Spleen (tissue), 11 donors: Measurements from ENCODE around the gene ST7L. TPM values are rescaled to one million over a fixed set of nuclear protein-coding genes. Genes with fewer than 3 reads are reported as not detected.

Experiments used
- DNase-seq: peaks from one replicate; pipeline ENCODE4 v3.0.0-alpha.2; 2020
- H3K27ac ChIP-seq, 8 donors: fragments of 200-600 bp; sonication (generic) in 7 of 8; 1 replicate in 4 of 8; 2 replicates in 4 of 8; pipeline versions ENCODE4 v1.5.0 to v1.8.0; 2016 to 2021; ENCODE audit warnings: inconsistent platforms in 4 of 8, mild to moderate bottlenecking in 4 of 8, moderate library complexity in 1 of 8
- H3K27me3 ChIP-seq, 7 donors: fragments of 200-600 bp; sonication (generic) in 6 of 7; replicated peaks in 1 of 7; 1 replicate in 4 of 7; 2 replicates in 3 of 7; pipeline versions ENCODE4 v1.5.0 to v1.8.0; 2016 to 2021; ENCODE audit warnings: inconsistent platforms in 3 of 7, mild to moderate bottlenecking in 1 of 7
- H3K36me3 ChIP-seq, 6 donors: fragments of 200-600 bp; sonication (generic) in 5 of 6; 1 replicate in 4 of 6; 2 replicates in 2 of 6; pipeline versions ENCODE4 v1.5.0 to v1.8.0; 2016 to 2021; ENCODE audit warnings: inconsistent platforms in 2 of 6
- H3K4me1 ChIP-seq, 6 donors: fragments of 200-600 bp; sonication (generic) in 5 of 6; 1 replicate in 3 of 6; 2 replicates in 3 of 6; pipeline versions ENCODE4 v1.5.0 to v1.8.0; 2016 to 2021; ENCODE audit warnings: inconsistent platforms in 3 of 6
- H3K4me3 ChIP-seq, 8 donors: fragments of 200-600 bp; sonication (generic) in 7 of 8; 1 replicate in 4 of 8; 2 replicates in 4 of 8; pipeline versions ENCODE4 v1.5.0 to v1.8.0; 2016 to 2021; ENCODE audit warnings: inconsistent platforms in 4 of 8, mild to moderate bottlenecking in 4 of 8, moderate library complexity in 2 of 8
- H3K9me3 ChIP-seq, 8 donors: fragments of 200-600 bp; sonication (generic) in 7 of 8; 1 replicate in 4 of 8; 2 replicates in 4 of 8; pipeline versions ENCODE4 v1.5.0 to v1.8.0; 2016 to 2021; ENCODE audit warnings: inconsistent platforms in 4 of 8
- CTCF ChIP-seq, 11 experiments: fragments of 200-600 bp in 7 of 11; fragments of 450-650 bp in 4 of 11; sonication (generic) in 4 of 11; IDR thresholded peaks in 8 of 11; conservative IDR thresholded peaks in 3 of 11; 1 replicate in 7 of 11; 2 replicates in 4 of 11; pipeline versions ENCODE4 v1.4.0 to v1.8.0; 2016 to 2021; ENCODE audit warnings: antibody characterized with exemption in 11 of 11, inconsistent platforms in 4 of 11, mild to moderate bottlenecking in 1 of 11
- POLR2A ChIP-seq, 3 donors: fragments of 450-650 bp; IDR thresholded peaks; one replicate each; pipeline ENCODE4 v1.5.1; 2017; ENCODE audit warnings: antibody characterized with exemption in 3 of 3, mild to moderate bottlenecking in 1 of 3
- POLR2AphosphoS5 ChIP-seq, 3 donors: sonication (generic); formaldehyde crosslinking; IDR thresholded peaks; one replicate each; pipeline ENCODE4 v1.5.1; 2017; ENCODE audit warnings: antibody characterized with exemption in 3 of 3
- WGBS, 5 donors: extraction: QIAGEN DNeasy Blood & Tissue Kit in 3 of 5; methylation state at CpG; one replicate each; pipeline versions ENCODE4 v1.1.5 to v1.1.7; 2013 to 2018; 5-methylcytosine and 5-hydroxymethylcytosine counted together
- intact Hi-C: fragments of 100-400 bp; cut with DNase I; formaldehyde crosslinking; loops from one replicate; pipeline ENCODE4 v1.15.0; 2023; ENCODE audit warnings: low total_unique reads
- polyA plus RNA-seq, 3 donors: library from polyadenylated mRNA; stranded (reverse); fragments of 200-250 nt; gene quantifications; one replicate each; pipeline ENCODE4 v1.2.1, GENCODE V29; 2013
- total RNA-seq, 7 donors: library from RNA; depleted of rRNA in 3 of 7; stranded (reverse); fragments of >200 nt in 3 of 7; fragmentation: NEBNext Ultra II Directional in 4 of 7; extraction: Animal tissue kit (Norgen Biotek cat#: 25700) in 4 of 7; gene quantifications; one replicate each; pipeline versions ENCODE4 v1.1.0 to v1.2.1, GENCODE V29; 2016 to 2021
- donor health status: healthy with polysubstance abuse.
- donor health status: DM: no; HTN: no; CAD: no; lungs with moderate emphysema.
- donor health status: DM: no; HTN: no; CAD: no.
- donor health status: Bipolar disorder and iron deficiency.
- donor health status: healthy.
- donor health status: DM: no; HTN: no; CAD: no.
- donor health status: DM: yes; HTN: yes; CAD: no.

ST7L gene
- total and polyA plus RNA-seq, 10 donors: 6.1 to 23.9 (median 18.6) TPM

GRCh38 chr1:112504001-112504660, 114.8 kb downstream of the ST7L start:
- WGBS, 5 donors: 85 to 90% (median 87%) methylated on average over 11 of the region's 11 CpGs
- H3K27ac ChIP-seq: no peak overlapping the region
- peaks cover 0 to 97% (median 41%) of the 10 kb centered on the region in 7 donors for H3K27me3 ChIP-seq
- TF ChIP-seq POLR2A (IDR thresholded peaks at IDR 0.05) (no peak), POLR2AphosphoS5 (IDR thresholded peaks at IDR 0.05) (no peak), CTCF (IDR thresholded peaks at IDR 0.05 in 8 of 11, conservative IDR thresholded peaks at IDR 0.05 in 3 of 11) (no peak)
- H3K4me1 ChIP-seq: peaks cover 4 to 39% (median 32%) of the 10 kb centered on the region in 6 donors
- intact Hi-C loops: no loop called here
- no peak for DNase-seq
- H3K4me3 ChIP-seq: no peak overlapping the region
- H3K9me3 ChIP-seq: no peaks in the 10 kb centered on the region
- H3K36me3 ChIP-seq: no peaks in the 10 kb centered on the region

- TF ChIP-seq POLR2A (IDR thresholded peaks at IDR 0.05) (no peak), CTCF (IDR thresholded peaks at IDR 0.05 in 8 of 11, conservative IDR thresholded peaks at IDR 0.05 in 3 of 11) (no peak), POLR2AphosphoS5 (IDR thresholded peaks at IDR 0.05) (no peak)
- Histone ChIP-seq H3K27me3 (peaks cover 0 to 93% (median 28%) of the 10 kb centered on the region in 7 donors), H3K27ac (no peak overlapping the region), H3K4me1 (peaks cover 0 to 26% (median 20%) of the 10 kb centered on the region in 6 donors), H3K4me3 (no peak overlapping the region), H3K9me3 (no peaks in the 10 kb centered on the region), H3K36me3 (no peaks in the 10 kb centered on the region)
- intact Hi-C loops: no loop called here
- DNase-seq: no peak
- WGBS, 5 donors: 63 to 84% (median 75%) methylated on average over 2 of the region's 2 CpGs
These were observed 116.1 kb downstream of the ST7L start for GRCh38 chr1:112502826-112503225.

- intact Hi-C loops: no loop called here
- no peaks in the 10 kb centered on the region for H3K9me3 ChIP-seq
- H3K27ac ChIP-seq: peak overlapping the region in 1 of 8 donors; percentile 14
- WGBS, 5 donors: 3 to 7% (median 3%) methylated on average over 21 to 65 of the region's 65 CpGs
- peak overlapping the region; percentile 36 to 74 (median 48) for H3K4me3 ChIP-seq
- H3K27me3 ChIP-seq: peaks cover 0 to 88% (median 20%) of the 10 kb centered on the region in 7 donors
- peak; percentile 24 to 73 (median 46) for TF ChIP-seq POLR2AphosphoS5 (IDR thresholded peaks at IDR 0.05)
- no peak for TF ChIP-seq POLR2A (IDR thresholded peaks at IDR 0.05)
- peak; percentile 30 to 73 (median 59) for TF ChIP-seq CTCF (IDR thresholded peaks at IDR 0.05 in 8 of 11, conservative IDR thresholded peaks at IDR 0.05 in 3 of 11)
- no peaks in the 10 kb centered on the region for H3K36me3 ChIP-seq
- peaks cover 0 to 18% (median 15%) of the 10 kb centered on the region in 6 donors for H3K4me1 ChIP-seq
- peak; percentile 88 for DNase-seq
These were observed 116.9 kb downstream of the ST7L start for GRCh38 chr1:112501810-112502641.

GRCh38 chr1:112496290-112496689, 122.7 kb downstream of the ST7L start:
- Histone ChIP-seq H3K27ac (no peak overlapping the region), H3K36me3 (no peaks in the 10 kb centered on the region), H3K9me3 (no peaks in the 10 kb centered on the region), H3K4me1 (peaks cover 0 to 4% (median 1%) of the 10 kb centered on the region in 6 donors), H3K4me3 (no peak overlapping the region), H3K27me3 (peaks cover 0 to 35% (median 4%) of the 10 kb centered on the region in 7 donors)
- no peak for DNase-seq
- intact Hi-C loops: no loop called here
- TF ChIP-seq CTCF (IDR thresholded peaks at IDR 0.05 in 8 of 11, conservative IDR thresholded peaks at IDR 0.05 in 3 of 11) (no peak), POLR2A (IDR thresholded peaks at IDR 0.05) (no peak), POLR2AphosphoS5 (IDR thresholded peaks at IDR 0.05) (no peak)
- 80 to 92% (median 84%) methylated on average over 5 of the region's 5 CpGs for WGBS, 5 donors
